Vagina (tissue), 2 donors: ENCODE measurements around the gene JAKMIP1. TPM values are rescaled to one million over a fixed set of nuclear protein-coding genes. Genes with fewer than 3 reads are reported as not detected.

Source experiments
- DNase-seq, 2 donors: peaks; one replicate each; pipeline ENCODE4 v3.0.0-alpha.2; 2017; ENCODE audit errors: extremely low spot score in 2 of 2
- H3K27ac ChIP-seq: fragments of 200-600 bp; sonication (generic); one replicate; pipeline ENCODE4 v1.5.1; 2019
- H3K27me3 ChIP-seq: fragments of 200-600 bp; sonication (generic); one replicate; pipeline ENCODE4 v1.5.1; 2019
- H3K36me3 ChIP-seq, 2 donors: fragments of 200-600 bp; sonication (generic); one replicate each; pipeline ENCODE4 v1.5.1; 2017 to 2019
- H3K4me1 ChIP-seq: fragments of 200-600 bp; sonication (generic); one replicate; pipeline ENCODE4 v1.5.1; 2019
- H3K4me3 ChIP-seq, 2 donors: fragments of 200-600 bp; sonication (generic); 1 replicate in 1 of 2; 2 replicates in 1 of 2; pipeline ENCODE4 v1.5.1; 2016 to 2019
- H3K9me3 ChIP-seq: fragments of 200-600 bp; sonication (generic); one replicate; pipeline ENCODE4 v1.5.1; 2019
- CTCF ChIP-seq, 3 experiments: fragments of 450-650 bp in 2 of 3; fragments of 200-600 bp in 1 of 3; sonication (generic) in 1 of 3; IDR thresholded peaks; one replicate each; pipeline ENCODE4 v1.5.1; 2017 to 2019; ENCODE audit warnings: antibody characterized with exemption in 3 of 3, mild to moderate bottlenecking in 2 of 3, moderate library complexity in 2 of 3
- POLR2A ChIP-seq, 2 donors: fragments of 450-650 bp; IDR thresholded peaks; one replicate each; pipeline ENCODE4 v1.6.1; 2017; ENCODE audit warnings: antibody characterized with exemption in 2 of 2, mild to moderate bottlenecking in 2 of 2, moderate library complexity in 2 of 2
- POLR2AphosphoS5 ChIP-seq, 2 donors: sonication (generic); formaldehyde crosslinking; IDR thresholded peaks; one replicate each; pipeline ENCODE4 v1.9.0; 2017; ENCODE audit warnings: antibody characterized with exemption in 2 of 2, mild to moderate bottlenecking in 2 of 2, low read depth in 1 of 2; ENCODE audit not compliant: insufficient read depth in 1 of 2
- intact Hi-C: fragments of 100-400 bp; cut with DNase I; formaldehyde crosslinking; loops from one replicate; pipeline ENCODE4 v1.15.1; 2023
- total RNA-seq: library from RNA; depleted of rRNA; stranded (reverse); fragments of >200 nt; gene quantifications from one replicate; pipeline ENCODE4 v1.2.3, GENCODE V29; 2016

JAKMIP1 gene
- total RNA-seq, 1 donor from 2014 or later: 5.2 TPM

GRCh38 chr4:6056976-6057766 lies 143.2 kb downstream of the JAKMIP1 start:
- no peak for DNase-seq
- TF ChIP-seq POLR2AphosphoS5 (IDR thresholded peaks at IDR 0.05; ENCODE audit: insufficient read depth in 1 of 2, low read depth in 1 of 2): no peak
- TF ChIP-seq POLR2A (IDR thresholded peaks at IDR 0.05): no peak
- H3K4me1 ChIP-seq: no peaks in the 10 kb centered on the region
- no peak overlapping the region for H3K27ac ChIP-seq
- no peaks in the 10 kb centered on the region for H3K36me3 ChIP-seq
- no peak overlapping the region for H3K4me3 ChIP-seq
- H3K9me3 ChIP-seq: peaks cover 20% of the 10 kb centered on the region
- intact Hi-C loops: no loop called here
- no peaks in the 10 kb centered on the region for H3K27me3 ChIP-seq

GRCh38 chr4:6055436-6055835 lies 144.9 kb downstream of the JAKMIP1 start:
- Histone ChIP-seq H3K36me3 (no peaks in the 10 kb centered on the region), H3K4me3 (no peak overlapping the region)

GRCh38 chr4:6055030-6055429 lies 145.3 kb downstream of the JAKMIP1 start:
- TF ChIP-seq POLR2AphosphoS5 (IDR thresholded peaks at IDR 0.05; ENCODE audit: insufficient read depth in 1 of 2, low read depth in 1 of 2) (no peak), CTCF (IDR thresholded peaks at IDR 0.05) (no peak), POLR2A (IDR thresholded peaks at IDR 0.05) (no peak)

More at GRCh38 chr4:6055436-6055835, 144.9 kb downstream of the JAKMIP1 start:
- no peak for TF ChIP-seq POLR2A (IDR thresholded peaks at IDR 0.05)
- TF ChIP-seq POLR2AphosphoS5 (IDR thresholded peaks at IDR 0.05; ENCODE audit: insufficient read depth in 1 of 2, low read depth in 1 of 2): no peak
- TF ChIP-seq CTCF (IDR thresholded peaks at IDR 0.05): no peak
- intact Hi-C loops: no loop called here
- peaks cover 20% of the 10 kb centered on the region for H3K9me3 ChIP-seq
- no peak overlapping the region for H3K27ac ChIP-seq
- no peaks in the 10 kb centered on the region for H3K4me1 ChIP-seq
- DNase-seq: no peak
- no peaks in the 10 kb centered on the region for H3K27me3 ChIP-seq

GRCh38 chr4:6054162-6054922 lies 146.0 kb downstream of the JAKMIP1 start:
- no peaks in the 10 kb centered on the region for H3K36me3 ChIP-seq
- H3K9me3 ChIP-seq: peaks cover 16% of the 10 kb centered on the region
- intact Hi-C loops: no loop called here
- H3K27ac ChIP-seq: no peak overlapping the region
- no peak overlapping the region for H3K4me3 ChIP-seq
- no peak for DNase-seq
- no peaks in the 10 kb centered on the region for H3K27me3 ChIP-seq
- no peaks in the 10 kb centered on the region for H3K4me1 ChIP-seq
- no peak for TF ChIP-seq POLR2A (IDR thresholded peaks at IDR 0.05)

More at GRCh38 chr4:6055030-6055429, 145.3 kb downstream of the JAKMIP1 start:
- intact Hi-C loops: no loop called here
- no peaks in the 10 kb centered on the region for H3K27me3 ChIP-seq
- DNase-seq: no peak
- peaks cover 20% of the 10 kb centered on the region for H3K9me3 ChIP-seq
- H3K4me1 ChIP-seq: no peaks in the 10 kb centered on the region
- no peak overlapping the region for H3K4me3 ChIP-seq
- H3K27ac ChIP-seq: no peak overlapping the region
- no peaks in the 10 kb centered on the region for H3K36me3 ChIP-seq

GRCh38 chr4:6052679-6053078 lies 147.7 kb downstream of the JAKMIP1 start:
- Histone ChIP-seq H3K9me3 (peaks cover 1% of the 10 kb centered on the region), H3K27me3 (no peaks in the 10 kb centered on the region), H3K4me3 (no peak overlapping the region), H3K36me3 (no peaks in the 10 kb centered on the region), H3K27ac (no peak overlapping the region), H3K4me1 (no peaks in the 10 kb centered on the region)
- DNase-seq: no peak
- TF ChIP-seq POLR2AphosphoS5 (IDR thresholded peaks at IDR 0.05; ENCODE audit: insufficient read depth in 1 of 2, low read depth in 1 of 2) (no peak), CTCF (IDR thresholded peaks at IDR 0.05) (no peak), POLR2A (IDR thresholded peaks at IDR 0.05) (no peak)
- intact Hi-C loops: no loop called here
